Fibroblast of lung (primary cell): ENCODE data around the gene MMD. TPM values are rescaled to one million over a fixed set of nuclear protein-coding genes. Genes with fewer than 3 reads are reported as not detected.
A peak's percentile ranks its signal among the peaks of the same experiment; 100 is the strongest.
"Not testable (repeated sequence)": the region's sequence is repeated elsewhere in the genome, so short reads cannot be mapped to it uniquely, and the experiment has no call there.

Experiments used
- DNase-seq, 2 donors: peaks; one replicate each; pipeline versions ENCODE4 v3.0.0 to v3.0.0-alpha.2; 2010; ENCODE audit warnings: low read depth in 2 of 2
- H2AFZ ChIP-seq: 2 replicates; pipeline ENCODE4 v1.5.1; 2012; ENCODE audit warnings: low read length, control low read depth, inconsistent platforms
- H3K27ac ChIP-seq: 2 replicates; pipeline ENCODE4 v1.5.1; 2011; ENCODE audit warnings: low read length, control low read depth; ENCODE audit not compliant: insufficient read depth
- H3K27me3 ChIP-seq: 2 replicates; pipeline ENCODE4 v1.5.1; 2011; ENCODE audit warnings: mild to moderate bottlenecking, low read length; ENCODE audit not compliant: control insufficient read depth, insufficient read depth
- H3K36me3 ChIP-seq: 2 replicates; pipeline ENCODE4 v1.5.1; 2011; ENCODE audit warnings: low read length; ENCODE audit not compliant: control insufficient read depth, insufficient read depth
- H3K4me1 ChIP-seq: 2 replicates; pipeline ENCODE4 v1.5.1; 2011; ENCODE audit warnings: low read length; ENCODE audit not compliant: control insufficient read depth, insufficient read depth; ENCODE audit errors: extremely low read depth
- H3K4me2 ChIP-seq: 2 replicates; pipeline ENCODE4 v1.5.1; 2011; ENCODE audit warnings: low read length, control low read depth; ENCODE audit not compliant: insufficient read depth; ENCODE audit errors: extremely low read depth
- H3K4me3 ChIP-seq, 4 experiments: fragments of 200-600 bp in 1 of 4; sonication (generic) in 1 of 4; replicated peaks in 1 of 4; 2 replicates each; pipeline ENCODE4 v1.5.1; 2011 to 2016; ENCODE audit warnings: low read length in 4 of 4, low read depth in 3 of 4, mild to moderate bottlenecking in 3 of 4, control low read depth in 2 of 4, inconsistent platforms in 1 of 4, mixed read lengths in 1 of 4; ENCODE audit not compliant: insufficient read depth in 1 of 4; ENCODE audit errors: control extremely low read depth in 1 of 4
- H3K79me2 ChIP-seq: 2 replicates; pipeline ENCODE4 v1.5.1; 2012; ENCODE audit warnings: mild to moderate bottlenecking, low read length, inconsistent platforms; ENCODE audit not compliant: control insufficient read depth, insufficient read depth
- H3K9ac ChIP-seq: 2 replicates; pipeline ENCODE4 v1.5.1; 2011; ENCODE audit warnings: mild to moderate bottlenecking, low read length, control low read depth; ENCODE audit not compliant: insufficient read depth
- H3K9me3 ChIP-seq: 2 replicates; pipeline ENCODE4 v1.5.1; 2012; ENCODE audit warnings: low read depth, low read length; ENCODE audit not compliant: control insufficient read depth, insufficient read depth
- H4K20me1 ChIP-seq: 2 replicates; pipeline ENCODE4 v1.5.1; 2011; ENCODE audit warnings: low read length; ENCODE audit not compliant: control insufficient read depth, insufficient read depth; ENCODE audit errors: extremely low read depth
- EZH2 ChIP-seq: IDR thresholded peaks from 2 replicates; pipeline ENCODE4 v1.5.1; 2012; ENCODE audit warnings: low read length, control low read depth, mild to moderate bottlenecking; ENCODE audit errors: missing control alignments
- polyA plus RNA-seq, 2 donors: library from polyadenylated mRNA; depleted of rRNA in 1 of 2; stranded (reverse) in 1 of 2; unstranded in 1 of 2; fragments of >200 nt; gene quantifications; 2 replicates each; pipeline ENCODE4 v1.2.1, GENCODE V29; 2011 to 2012; ENCODE audit warnings: missing spikeins in 1 of 2
- total RNA-seq: library from RNA; depleted of rRNA; stranded (reverse); fragments of >200 nt; gene quantifications from 2 replicates; pipeline ENCODE4 v1.2.1, GENCODE V29; 2014
- TF ChIP-seq, protein P1 (sequence below), 2 donors: IDR thresholded peaks in 1 of 2; conservative IDR thresholded peaks in 1 of 2; 1 replicate in 1 of 2; 2 replicates in 1 of 2; pipeline ENCODE4 v1.5.1; 2011 to 2012; ENCODE audit warnings: low read length in 2 of 2, control low read depth in 1 of 2, inconsistent platforms in 1 of 2, low read depth in 1 of 2, mild to moderate bottlenecking in 1 of 2

Gene MMD
- total and polyA plus RNA-seq, 2 donors (not counting 1 experiment from before 2014, with no cell fraction given), result 16.0 to 36.3 TPM

GRCh38 chr17:55432358-55433028, 10.9 kb upstream of the MMD start:
- Histone ChIP-seq H3K27me3 (no peaks in the 10 kb centered on the region), H3K9me3 (no peaks in the 10 kb centered on the region), H2AFZ (no peak overlapping the region), H3K79me2 (no peaks in the 10 kb centered on the region), H3K4me2 (peak overlapping the region; percentile 54), H3K4me1 (peaks cover 21% of the 10 kb centered on the region), H3K36me3 (no peaks in the 10 kb centered on the region), H4K20me1 (no peaks in the 10 kb centered on the region), H3K9ac (no peak overlapping the region), H3K4me3 (no peak overlapping the region), H3K27ac (peak overlapping the region; percentile 83)
- peak in 1 of 2 donors; percentile 58 for DNase-seq
- TF ChIP-seq EZH2, result no peak
- TF ChIP-seq, protein P1, sequence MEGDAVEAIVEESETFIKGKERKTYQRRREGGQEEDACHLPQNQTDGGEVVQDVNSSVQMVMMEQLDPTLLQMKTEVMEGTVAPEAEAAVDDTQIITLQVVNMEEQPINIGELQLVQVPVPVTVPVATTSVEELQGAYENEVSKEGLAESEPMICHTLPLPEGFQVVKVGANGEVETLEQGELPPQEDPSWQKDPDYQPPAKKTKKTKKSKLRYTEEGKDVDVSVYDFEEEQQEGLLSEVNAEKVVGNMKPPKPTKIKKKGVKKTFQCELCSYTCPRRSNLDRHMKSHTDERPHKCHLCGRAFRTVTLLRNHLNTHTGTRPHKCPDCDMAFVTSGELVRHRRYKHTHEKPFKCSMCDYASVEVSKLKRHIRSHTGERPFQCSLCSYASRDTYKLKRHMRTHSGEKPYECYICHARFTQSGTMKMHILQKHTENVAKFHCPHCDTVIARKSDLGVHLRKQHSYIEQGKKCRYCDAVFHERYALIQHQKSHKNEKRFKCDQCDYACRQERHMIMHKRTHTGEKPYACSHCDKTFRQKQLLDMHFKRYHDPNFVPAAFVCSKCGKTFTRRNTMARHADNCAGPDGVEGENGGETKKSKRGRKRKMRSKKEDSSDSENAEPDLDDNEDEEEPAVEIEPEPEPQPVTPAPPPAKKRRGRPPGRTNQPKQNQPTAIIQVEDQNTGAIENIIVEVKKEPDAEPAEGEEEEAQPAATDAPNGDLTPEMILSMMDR (conservative IDR thresholded peaks at IDR 0.05 in 1 of 2, IDR thresholded peaks at IDR 0.05 in 1 of 2; ENCODE audit: low read depth in 1 of 2, low read length in 2 of 2), result no peak

GRCh38 chr17:55431914-55432313, 10.3 kb upstream of the MMD start:
- H4K20me1 ChIP-seq, H3K9me3 ChIP-seq, H3K4me3 ChIP-seq, H3K79me2 ChIP-seq, H3K9ac ChIP-seq, H3K27me3 ChIP-seq, H3K4me2 ChIP-seq, H3K27ac ChIP-seq, H3K36me3 ChIP-seq, DNase-seq, H2AFZ ChIP-seq: not testable (repeated sequence)
- peaks cover 21% of the 10 kb centered on the region for H3K4me1 ChIP-seq

GRCh38 chr17:55430541-55431288, 9.1 kb upstream of the MMD start:
- Histone ChIP-seq H3K4me1 (peaks cover 21% of the 10 kb centered on the region), H3K27ac (no peak overlapping the region), H3K9ac (no peak overlapping the region), H3K79me2 (no peaks in the 10 kb centered on the region), H3K9me3 (no peaks in the 10 kb centered on the region), H2AFZ (no peak overlapping the region), H3K36me3 (no peaks in the 10 kb centered on the region), H3K27me3 (no peaks in the 10 kb centered on the region), H3K4me2 (no peak overlapping the region), H4K20me1 (no peaks in the 10 kb centered on the region), H3K4me3 (no peak overlapping the region)
- no peak for DNase-seq
- TF ChIP-seq, protein P1 (conservative IDR thresholded peaks at IDR 0.05 in 1 of 2, IDR thresholded peaks at IDR 0.05 in 1 of 2; ENCODE audit: low read depth in 1 of 2, low read length in 2 of 2), result no peak
- no peak for TF ChIP-seq EZH2
